HepG2 (cell line): Measurements from ENCODE around the gene BZW1. TPM values are rescaled to one million over a fixed set of nuclear protein-coding genes. Genes with fewer than 3 reads are reported as not detected.

Experiments
- EHMT2 ChIP-seq: fragments of 200-600 bp; sonication (generic); IDR thresholded peaks from 2 replicates; pipeline ENCODE4 v1.7.0; 2017; ENCODE audit warnings: antibody characterized with exemption, low read depth, low read length, borderline replicate concordance
- ETS1 ChIP-seq: sonication (generic); formaldehyde crosslinking; IDR thresholded peaks from 2 replicates; pipeline ENCODE4 v1.4.0; 2020; ENCODE audit warnings: missing genetic modification reagents
- LBX2 ChIP-seq: sonication (generic); formaldehyde crosslinking; IDR thresholded peaks from 2 replicates; pipeline ENCODE4 v1.5.0; 2020; ENCODE audit warnings: missing genetic modification reagents, mild to moderate bottlenecking, borderline replicate concordance
- MYNN ChIP-seq: sonication (generic); formaldehyde crosslinking; IDR thresholded peaks from 2 replicates; pipeline ENCODE4 v1.4.0; 2020; ENCODE audit warnings: mild to moderate bottlenecking, low read depth, missing genetic modification reagents
- SMARCC2 ChIP-seq: fragments of 450-650 bp; IDR thresholded peaks from 2 replicates; pipeline ENCODE4 v1.6.1; 2017; ENCODE audit warnings: antibody characterized with exemption, mild to moderate bottlenecking
- SP140L ChIP-seq: sonication (generic); formaldehyde crosslinking; IDR thresholded peaks from 2 replicates; pipeline ENCODE4 v1.4.0; 2020; ENCODE audit warnings: missing genetic modification reagents, borderline replicate concordance
- THAP7 ChIP-seq: sonication (generic); formaldehyde crosslinking; IDR thresholded peaks from 2 replicates; pipeline ENCODE4 v1.8.1; 2023; ENCODE audit warnings: mild to moderate bottlenecking, missing genetic modification reagents
- TIGD3 ChIP-seq: sonication (generic); formaldehyde crosslinking; IDR thresholded peaks from 2 replicates; pipeline ENCODE4 v1.5.1; 2020; ENCODE audit warnings: mild to moderate bottlenecking, missing genetic modification reagents, borderline replicate concordance
- U2AF1 ChIP-seq: fragments of 200-400 bp; formaldehyde crosslinking; optimal IDR thresholded peaks from 2 replicates; pipeline ENCODE3; 2017; ENCODE audit warnings: mild to moderate bottlenecking, low read depth, low read length
- ZBTB10 ChIP-seq: sonication (generic); formaldehyde crosslinking; IDR thresholded peaks from 2 replicates; pipeline ENCODE4 v1.4.0; 2020; ENCODE audit warnings: missing genetic modification reagents, borderline replicate concordance
- ZBTB33 ChIP-seq: sonication (generic); formaldehyde crosslinking; IDR thresholded peaks from 2 replicates; pipeline ENCODE4 v1.4.0; 2020; ENCODE audit warnings: missing genetic modification reagents
- ZNF121 ChIP-seq: sonication (generic); formaldehyde crosslinking; IDR thresholded peaks from 2 replicates; pipeline ENCODE4 v1.5.0; 2020; ENCODE audit warnings: mild to moderate bottlenecking, missing genetic modification reagents
- ZNF550 ChIP-seq: sonication (generic); formaldehyde crosslinking; IDR thresholded peaks from 2 replicates; pipeline ENCODE4 v1.4.0; 2020; ENCODE audit warnings: mild to moderate bottlenecking, missing genetic modification reagents, borderline replicate concordance
- ZNF788 ChIP-seq: sonication (generic); formaldehyde crosslinking; IDR thresholded peaks from 2 replicates; pipeline ENCODE4 v1.5.0; 2020; ENCODE audit warnings: mild to moderate bottlenecking, missing genetic modification reagents, borderline replicate concordance
- ZNF839 ChIP-seq: sonication (generic); formaldehyde crosslinking; IDR thresholded peaks from 2 replicates; pipeline ENCODE4 v1.4.0; 2020; ENCODE audit warnings: missing genetic modification reagents, mild to moderate bottlenecking, borderline replicate concordance
- ZSCAN20 ChIP-seq: sonication (generic); formaldehyde crosslinking; IDR thresholded peaks from 2 replicates; pipeline ENCODE4 v1.4.0; 2020; ENCODE audit warnings: missing genetic modification reagents, mild to moderate bottlenecking, borderline replicate concordance
- polyA plus RNA-seq, 8 experiments: library from polyadenylated mRNA; depleted of rRNA in 3 of 8; stranded (reverse) in 7 of 8; unstranded in 1 of 8; fragments of >200 nt; fragmentation: Illumina TruSeq in 4 of 8; extraction: Trizol in 4 of 8; gene quantifications; 2 replicates each; pipeline versions ENCODE4 v1.2.1 to v1.2.3, GENCODE V29; 2011 to 2016; ENCODE audit warnings: low read depth in 4 of 8, missing spikeins in 1 of 8, mixed read lengths in 1 of 8; ENCODE audit not compliant: insufficient read depth in 1 of 8
- total RNA-seq, 5 experiments: library from RNA; depleted of rRNA; stranded (reverse); fragments of >200 nt; fragmentation: Illumina TruSeq; extraction: Trizol; gene quantifications; 2 replicates each; pipeline ENCODE4 v1.2.3, GENCODE V29; 2016; ENCODE audit warnings: low read depth in 1 of 5

BZW1 gene
- total and polyA plus RNA-seq, 2 of the 13 experiments (the other 11 are each of a cell fraction or from before 2014, with no cell fraction given) = 106 to 384 TPM

GRCh38 chr2:200864176-200865034 is 52.7 kb downstream of the BZW1 start, which contains the start of gene CLK1 (continued):
- 0 out of 2 replicates have a peak, but pooled peaks have one; percentile 67 for TF ChIP-seq ETS1
- peak; percentile 96 for TF ChIP-seq ZNF788 (CRISPR knock-in tag)
- TF ChIP-seq THAP7 (CRISPR knock-in tag) = peak; percentile 91
- peak; percentile 82 for TF ChIP-seq ZBTB33
- TF ChIP-seq MYNN (CRISPR knock-in tag) = no peak
- peak; percentile 96; the same call in 1 of the 2 replicates for TF ChIP-seq TIGD3 (CRISPR knock-in tag)
- peak; percentile 73 for TF ChIP-seq ZBTB10 (CRISPR knock-in tag)
- TF ChIP-seq ZSCAN20 (CRISPR knock-in tag) = peak; percentile 97
- peak; percentile 97 for TF ChIP-seq ZNF550
- no peak for TF ChIP-seq U2AF1
- peak; percentile 95 for TF ChIP-seq ZNF839 (CRISPR knock-in tag)
- peak; percentile 90; the same call in 1 of the 2 replicates for TF ChIP-seq LBX2 (CRISPR knock-in tag)
- TF ChIP-seq ZNF121 (CRISPR knock-in tag) = no peak; the same call in 1 of the 2 replicates
- TF ChIP-seq SP140L (CRISPR knock-in tag) = peak; percentile 81; the same call in 1 of the 2 replicates
- TF ChIP-seq EHMT2 = no peak
- no peak for TF ChIP-seq SMARCC2
